Astrocyte (in vitro differentiated cells and primary cell): ENCODE measurements around the gene ANKRD13C.

Source experiments
- CTCF ChIP-seq: IDR thresholded peaks from 2 replicates; pipeline ENCODE4 v1.5.1; 2011; ENCODE audit warnings: low read depth, mild to moderate bottlenecking, inconsistent platforms, low read length, moderate library complexity; ENCODE audit not compliant: insufficient read depth
- EZH2 ChIP-seq: IDR thresholded peaks from 2 replicates; pipeline ENCODE4 v1.6.1; 2012; ENCODE audit warnings: mild to moderate bottlenecking, low read length, inconsistent platforms; ENCODE audit not compliant: insufficient read depth

- no peak for TF ChIP-seq CTCF
- no peak for TF ChIP-seq EZH2
These were observed 18.5 kb downstream of the ANKRD13C start for GRCh38 chr1:70336050-70336449.
